HCT116 (cell line): Measurements from ENCODE around the gene CACNG1. TPM values are rescaled to one million over a fixed set of nuclear protein-coding genes. Genes with fewer than 3 reads are reported as not detected.

ENCODE experiments used
- ATAC-seq: fragments of 200-7000 bp; cut with Tn5 transposase; 2 replicates; pipeline ENCODE4 v1.9.1; 2020; ENCODE audit warnings: mild to moderate bottlenecking, moderate library complexity
- BruUV-seq: library from RNA; stranded (reverse); fragments of 400-500 nt; replicated peaks from 2 replicates; lab custom pipeline; 2021; lab: Mats Ljungman, UMichigan
- CTCF ChIA-PET: fragments of 300-600 bp; sonication (Branson Sonifier 250); formaldehyde crosslinking; loops from one replicate; lab custom pipeline; 2021; ENCODE audit warnings: antibody characterized with exemption; lab: Charles Lee
- POLR2A ChIA-PET: fragments of 300-600, 350-600 bp; sonication (Branson Sonifier 250); formaldehyde crosslinking; loops from one replicate; lab custom pipeline; 2021; ENCODE audit warnings: antibody characterized with exemption; lab: Charles Lee
- RAD21 ChIA-PET, 2 experiments: fragments of 300-600 bp; sonication (Branson Sonifier 250); formaldehyde crosslinking; loops; one replicate each; lab custom pipeline; 2023; ENCODE audit warnings: low total read pairs in 2 of 2; ENCODE audit not compliant: uncharacterized antibody in 2 of 2, unreplicated experiment in 2 of 2, low non-redundant PET in 1 of 2; lab: Charles Lee
- DNase-seq: peaks from one replicate; pipeline ENCODE4 v3.0.0-alpha.2; 2010; ENCODE audit warnings: low read depth, low spot score
- H2AFZ ChIP-seq: fragments of 200-600 bp; shearing (Covaris generic), sonication (generic); 2 replicates; pipeline ENCODE4 v1.6.1; 2017; ENCODE audit warnings: low read depth, mixed run types, mixed read lengths, antibody characterized with exemption, low read length; ENCODE audit not compliant: poor library complexity, severe bottlenecking
- H3K27ac ChIP-seq: 2 replicates; pipeline ENCODE4 v1.5.1; 2012; ENCODE audit warnings: low read depth, low read length
- H3K27me3 ChIP-seq: fragments of 200-600 bp; sonication (generic); 2 replicates; pipeline ENCODE4 v1.6.1; 2016; ENCODE audit warnings: mixed run types, low read length, mixed read lengths; ENCODE audit not compliant: insufficient read depth
- H3K36me3 ChIP-seq, 2 experiments: fragments of 200-500 bp in 1 of 2; fragments of 200-600 bp in 1 of 2; sonication (Bioruptor generic) in 1 of 2; sonication (generic) in 1 of 2; 2 replicates each; pipeline versions ENCODE4 v1.5.1 to v1.6.1; 2014 to 2016; ENCODE audit warnings: low read length in 2 of 2, inconsistent platforms in 1 of 2, mixed read lengths in 1 of 2, mixed run types in 1 of 2; ENCODE audit not compliant: insufficient read depth in 2 of 2, control insufficient read depth in 1 of 2
- H3K4me1 ChIP-seq, 2 experiments: fragments of 200-600 bp in 1 of 2; sonication (generic) in 1 of 2; 2 replicates each; pipeline versions ENCODE4 v1.5.1 to v1.6.1; 2012 to 2017; ENCODE audit warnings: low read length in 2 of 2, inconsistent platforms in 1 of 2, mild to moderate bottlenecking in 1 of 2, mixed read lengths in 1 of 2, mixed run types in 1 of 2, moderate library complexity in 1 of 2; ENCODE audit not compliant: insufficient read depth in 2 of 2, control insufficient read depth in 1 of 2
- H3K4me2 ChIP-seq: fragments of 200-600 bp; sonication (generic); 2 replicates; pipeline ENCODE4 v1.6.1; 2017; ENCODE audit warnings: mixed run types, low read length, mixed read lengths
- H3K4me3 ChIP-seq, 2 experiments: fragments of 200-600 bp in 1 of 2; sonication (generic) in 1 of 2; replicated peaks in 1 of 2; 2 replicates each; pipeline ENCODE4 v1.5.1; 2011 to 2016; ENCODE audit warnings: low read length in 2 of 2, control low read depth in 1 of 2, low read depth in 1 of 2, mild to moderate bottlenecking in 1 of 2, mixed read lengths in 1 of 2, mixed run types in 1 of 2
- H3K79me2 ChIP-seq: fragments of 200-600 bp; sonication (generic); 2 replicates; pipeline ENCODE4 v1.6.1; 2017; ENCODE audit warnings: mild to moderate bottlenecking, mixed run types, low read length, moderate library complexity, mixed read lengths; ENCODE audit not compliant: insufficient read depth
- H3K9ac ChIP-seq: fragments of 200-600 bp; sonication (generic); 2 replicates; pipeline ENCODE4 v1.6.1; 2016; ENCODE audit warnings: low read length, mixed read lengths
- H3K9me2 ChIP-seq: fragments of 200-600 bp; sonication (generic), shearing (Covaris generic); 2 replicates; pipeline ENCODE4 v1.6.1; 2017; ENCODE audit warnings: mixed run types, mild to moderate bottlenecking, moderate library complexity; ENCODE audit not compliant: insufficient read depth
- H3K9me3 ChIP-seq, 2 experiments: fragments of 200-500 bp in 1 of 2; fragments of 200-600 bp in 1 of 2; sonication (Bioruptor generic) in 1 of 2; sonication (generic) in 1 of 2; 2 replicates each; pipeline ENCODE4 v1.6.1; 2014 to 2017; ENCODE audit warnings: low read length in 2 of 2, mixed read lengths in 2 of 2, inconsistent platforms in 1 of 2, low read depth in 1 of 2, mild to moderate bottlenecking in 1 of 2, mixed run types in 1 of 2, moderate library complexity in 1 of 2; ENCODE audit not compliant: control insufficient read depth in 1 of 2, insufficient read depth in 1 of 2
- H4K20me1 ChIP-seq: fragments of 200-600 bp; sonication (generic), shearing (Covaris generic); 2 replicates; pipeline ENCODE4 v1.6.1; 2017; ENCODE audit warnings: mixed run types, mild to moderate bottlenecking, moderate library complexity; ENCODE audit not compliant: insufficient read depth
- ATF3 ChIP-seq: IDR thresholded peaks from 2 replicates; pipeline ENCODE4 v1.6.1; 2012
- CBX3 ChIP-seq: IDR thresholded peaks from 2 replicates; pipeline ENCODE4 v1.6.1; 2012; ENCODE audit warnings: low read depth
- CEBPB ChIP-seq: IDR thresholded peaks from 2 replicates; pipeline ENCODE4 v1.6.1; 2012; ENCODE audit warnings: low read depth
- CTCF ChIP-seq, 3 experiments: fragments of 200-600 bp in 1 of 3; sonication (generic) in 1 of 3; IDR thresholded peaks in 2 of 3; conservative IDR thresholded peaks in 1 of 3; 2 replicates each; pipeline ENCODE4 v1.5.1; 2012 to 2017; ENCODE audit warnings: low read depth in 2 of 3, low read length in 2 of 3, antibody characterized with exemption in 1 of 3, borderline replicate concordance in 1 of 3, control low read depth in 1 of 3, mild to moderate bottlenecking in 1 of 3, mixed read lengths in 1 of 3, mixed run types in 1 of 3, moderate library complexity in 1 of 3; ENCODE audit not compliant: insufficient read depth in 1 of 3
- FOSL1 ChIP-seq: IDR thresholded peaks from 2 replicates; pipeline ENCODE4 v1.6.1; 2012; ENCODE audit warnings: low read depth
- MAX ChIP-seq: IDR thresholded peaks from 2 replicates; pipeline ENCODE4 v1.6.1; 2012
- POLR2AphosphoS5 ChIP-seq: IDR thresholded peaks from 2 replicates; pipeline ENCODE4 v1.6.1; 2011; ENCODE audit warnings: mild to moderate bottlenecking, low read depth, low read length, moderate library complexity
- RAD21 ChIP-seq: IDR thresholded peaks from 2 replicates; pipeline ENCODE4 v1.6.1; 2012; ENCODE audit warnings: low read depth, mild to moderate bottlenecking
- REST ChIP-seq: IDR thresholded peaks from 2 replicates; pipeline ENCODE4 v1.6.1; 2012; ENCODE audit warnings: low read depth
- SP1 ChIP-seq: IDR thresholded peaks from 2 replicates; pipeline ENCODE4 v1.6.1; 2012; ENCODE audit warnings: low read depth
- SRF ChIP-seq: IDR thresholded peaks from 2 replicates; pipeline ENCODE4 v1.6.1; 2012; ENCODE audit warnings: low read depth
- TCF7L2 ChIP-seq: IDR thresholded peaks from 2 replicates; pipeline ENCODE4 v1.7.0; 2011; ENCODE audit warnings: borderline replicate concordance, inconsistent platforms; ENCODE audit not compliant: insufficient read depth, insufficient read length; ENCODE audit errors: extremely low read depth
- YY1 ChIP-seq: IDR thresholded peaks from 2 replicates; pipeline ENCODE4 v1.6.1; 2011; ENCODE audit warnings: low read length, low read depth, moderate library complexity, mild to moderate bottlenecking; ENCODE audit not compliant: insufficient replicate concordance; ENCODE audit errors: extremely low read depth
- ZBTB33 ChIP-seq: IDR thresholded peaks from 2 replicates; pipeline ENCODE4 v1.6.1; 2011; ENCODE audit warnings: mild to moderate bottlenecking, low read length, moderate library complexity; ENCODE audit not compliant: insufficient replicate concordance; ENCODE audit errors: extremely low read depth
- ZFX ChIP-seq: fragments of 450-650 bp; IDR thresholded peaks from 2 replicates; pipeline ENCODE4 v1.6.1; 2017
- ZNF274 ChIP-seq: fragments of 200-500 bp; sonication (Bioruptor generic); IDR thresholded peaks from 2 replicates; pipeline ENCODE4 v1.6.1; 2014; ENCODE audit warnings: mild to moderate bottlenecking, low read depth, low read length, inconsistent platforms
- intact Hi-C: fragments of 100-400 bp; cut with micrococcal nuclease; formaldehyde crosslinking; loops from 2 replicates; pipeline ENCODE4 v1.10.0; 2022
- total RNA-seq: library from RNA; stranded (reverse); gene quantifications from one replicate; pipeline ENCODE4 v1.2.1, GENCODE V29; 2021; ENCODE audit not compliant: unreplicated experiment

The CACNG1 gene
- total RNA-seq, 1 experiment from 2014 or later = not detected

- no peak for TF ChIP-seq CTCF (IDR thresholded peaks at IDR 0.05 in 2 of 3, conservative IDR thresholded peaks at IDR 0.05 in 1 of 3; ENCODE audit: borderline replicate concordance in 1 of 3, insufficient read depth in 1 of 3, low read depth in 2 of 3, low read length in 2 of 3)
- no peak for TF ChIP-seq FOSL1
- TF ChIP-seq ZFX = no peak
- TF ChIP-seq ATF3 = no peak
- TF ChIP-seq, all 23 proteins: peak for 0
These were observed 15.0 kb downstream of the CACNG1 start (continued) for GRCh38 chr17:67059372-67059771.

GRCh38 chr17:67063141-67063540 is 18.8 kb downstream of the CACNG1 start:
- intact Hi-C loops = no loop called here
- DNase-seq = no peak
- H3K36me3 ChIP-seq = no peaks in the 10 kb centered on the region
- H4K20me1 ChIP-seq = no peaks in the 10 kb centered on the region
- CTCF ChIA-PET = no interaction called here
- POLR2A ChIA-PET = no interaction called here
- no peaks in the 10 kb centered on the region for H3K9me2 ChIP-seq
- H3K4me1 ChIP-seq = no peaks in the 10 kb centered on the region
- ATAC-seq = no peak
- H3K9me3 ChIP-seq = no peaks in the 10 kb centered on the region
- H2AFZ ChIP-seq = no peak overlapping the region
- no peak for TF ChIP-seq RAD21
- no peak for TF ChIP-seq ZFX
- no peak for TF ChIP-seq MAX
- TF ChIP-seq YY1 = no peak
- TF ChIP-seq ZBTB33 = no peak
- TF ChIP-seq SP1 = no peak
- TF ChIP-seq TCF7L2 = no peak
- no peak for TF ChIP-seq POLR2AphosphoS5
- TF ChIP-seq SRF = no peak
- no peak for TF ChIP-seq ZNF274
- no peak for TF ChIP-seq REST
- no peak for TF ChIP-seq CBX3
- no peak for TF ChIP-seq CEBPB
- no peak for TF ChIP-seq ATF3
- no peak overlapping the region for H3K4me3 ChIP-seq
- H3K79me2 ChIP-seq = no peaks in the 10 kb centered on the region
- H3K9ac ChIP-seq = no peak overlapping the region
- BruUV-seq = no TSS peak
- H3K27me3 ChIP-seq = no peaks in the 10 kb centered on the region
- RAD21 ChIA-PET = no interaction called here
- H3K4me2 ChIP-seq = no peak overlapping the region
- H3K27ac ChIP-seq = no peak overlapping the region
